ENCODE results near the gene CPNE2. TPM values are rescaled to one million over a fixed set of nuclear protein-coding genes. Genes with fewer than 3 reads are reported as not detected.
A peak's percentile ranks its signal among the peaks of the same experiment; 100 is the strongest.

Gene CPNE2
- total and polyA plus RNA-seq, 12 donors, result 9.6 to 43.6 (median 17.1) TPM

DNA sequence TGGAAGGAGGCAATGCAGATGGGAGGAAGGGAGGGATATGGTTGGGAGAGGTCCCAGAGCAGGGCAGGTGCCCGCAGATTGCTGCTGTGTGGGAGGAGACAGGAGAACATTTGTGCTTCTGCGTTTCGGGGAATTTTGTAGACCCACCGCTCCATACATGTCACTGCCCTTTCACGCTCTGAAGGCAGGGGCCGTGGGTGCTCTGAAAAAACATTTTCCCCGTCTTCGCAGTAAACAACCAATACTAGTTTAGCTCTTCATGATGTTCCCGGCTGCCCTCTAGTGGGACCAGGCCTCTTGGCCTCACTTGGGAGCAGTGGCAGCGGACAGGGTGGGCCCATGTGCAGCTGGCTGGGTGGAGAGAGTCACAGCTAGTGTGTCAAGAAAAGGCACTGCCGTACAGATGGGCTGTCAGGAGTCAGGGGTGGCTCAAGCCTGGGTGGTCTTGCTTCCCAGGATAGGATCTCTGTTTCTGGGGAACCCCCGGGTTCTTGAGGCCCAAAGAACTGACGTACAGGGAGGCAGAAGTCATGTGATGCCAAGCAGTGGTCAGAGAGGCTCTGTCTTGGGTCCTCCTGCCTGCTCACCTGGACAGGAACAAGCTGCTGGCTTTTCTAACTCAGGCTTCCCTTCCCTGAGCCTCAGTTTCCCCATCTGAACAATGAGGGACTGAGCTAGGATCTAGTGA, 46.5 kb upstream of the CPNE2 start:
- Histone ChIP-seq H3K36me3 (replicated peaks in 1 of 2) (peaks cover 0 to 5% of the 10 kb centered on the region in 2 donors), H3K4me1 (replicated peaks in 1 of 2) (peaks cover 0 to 12% of the 10 kb centered on the region in 2 donors), H3K9me3 (replicated peaks in 1 of 3) (no peaks in the 10 kb centered on the region), H3K4me3 (no peak overlapping the region), H3K27me3 (no peaks in the 10 kb centered on the region), H3K27ac (no peak overlapping the region)
- TF ChIP-seq, protein P1, sequence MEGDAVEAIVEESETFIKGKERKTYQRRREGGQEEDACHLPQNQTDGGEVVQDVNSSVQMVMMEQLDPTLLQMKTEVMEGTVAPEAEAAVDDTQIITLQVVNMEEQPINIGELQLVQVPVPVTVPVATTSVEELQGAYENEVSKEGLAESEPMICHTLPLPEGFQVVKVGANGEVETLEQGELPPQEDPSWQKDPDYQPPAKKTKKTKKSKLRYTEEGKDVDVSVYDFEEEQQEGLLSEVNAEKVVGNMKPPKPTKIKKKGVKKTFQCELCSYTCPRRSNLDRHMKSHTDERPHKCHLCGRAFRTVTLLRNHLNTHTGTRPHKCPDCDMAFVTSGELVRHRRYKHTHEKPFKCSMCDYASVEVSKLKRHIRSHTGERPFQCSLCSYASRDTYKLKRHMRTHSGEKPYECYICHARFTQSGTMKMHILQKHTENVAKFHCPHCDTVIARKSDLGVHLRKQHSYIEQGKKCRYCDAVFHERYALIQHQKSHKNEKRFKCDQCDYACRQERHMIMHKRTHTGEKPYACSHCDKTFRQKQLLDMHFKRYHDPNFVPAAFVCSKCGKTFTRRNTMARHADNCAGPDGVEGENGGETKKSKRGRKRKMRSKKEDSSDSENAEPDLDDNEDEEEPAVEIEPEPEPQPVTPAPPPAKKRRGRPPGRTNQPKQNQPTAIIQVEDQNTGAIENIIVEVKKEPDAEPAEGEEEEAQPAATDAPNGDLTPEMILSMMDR (IDR thresholded peaks at IDR 0.05), result peak in 5 of 6 experiments; percentile 19 to 52 (median 43)
- no peak for TF ChIP-seq POLR2A (IDR thresholded peaks at IDR 0.05)
- peak in 5 of 7 donors; percentile 29 to 81 (median 40) for DNase-seq
- intact Hi-C loops (cut with DNase I), result loop anchor here in 1 of 2 donors (10.0 kb wide), 1 partner anchor 181 kb away; the partner anchor contains the start of gene SLC12A3
- 60 to 75% (median 69%) methylated on average over 11 to 13 of the region's 13 CpGs for WGBS, 4 donors

DNA sequence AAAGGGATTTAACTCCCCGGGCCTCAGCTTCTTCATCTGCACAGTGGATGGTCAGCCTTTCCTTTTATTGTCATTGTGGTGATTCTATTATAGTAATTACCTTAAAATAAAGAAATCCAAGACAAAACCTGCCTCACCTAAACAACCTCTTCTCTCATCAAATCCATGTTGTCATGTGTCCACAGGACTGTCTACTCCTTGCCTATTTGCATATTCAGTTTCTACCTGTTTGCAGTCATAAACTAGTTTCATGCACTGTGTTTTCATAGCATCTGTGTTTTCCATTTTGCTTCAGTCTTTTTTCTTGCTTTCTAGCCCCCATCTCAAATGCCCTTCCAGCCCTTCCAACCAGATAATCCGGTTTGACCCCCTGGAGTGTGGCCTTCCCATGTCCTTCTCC, 44.3 kb upstream of the CPNE2 start:
- Histone ChIP-seq H3K36me3 (replicated peaks in 1 of 2) (peaks cover 0 to 5% of the 10 kb centered on the region in 2 donors), H3K9me3 (replicated peaks in 1 of 3) (no peaks in the 10 kb centered on the region), H3K27me3 (no peaks in the 10 kb centered on the region), H3K27ac (no peak overlapping the region), H3K4me3 (no peak overlapping the region), H3K4me1 (replicated peaks in 1 of 2) (no peaks in the 10 kb centered on the region)
- DNase-seq, result no peak
- TF ChIP-seq POLR2A (IDR thresholded peaks at IDR 0.05), result no peak
- TF ChIP-seq, protein P1 (IDR thresholded peaks at IDR 0.05), result no peak
- intact Hi-C loops (cut with DNase I), result loop anchor here in 1 of 2 donors (10.0 kb wide), 1 partner anchor 183 kb away; the partner anchor contains the start of gene SLC12A3
- WGBS, 4 donors, result 74 to 100% (median 90%) methylated on average over 2 of the region's 2 CpGs

DNA sequence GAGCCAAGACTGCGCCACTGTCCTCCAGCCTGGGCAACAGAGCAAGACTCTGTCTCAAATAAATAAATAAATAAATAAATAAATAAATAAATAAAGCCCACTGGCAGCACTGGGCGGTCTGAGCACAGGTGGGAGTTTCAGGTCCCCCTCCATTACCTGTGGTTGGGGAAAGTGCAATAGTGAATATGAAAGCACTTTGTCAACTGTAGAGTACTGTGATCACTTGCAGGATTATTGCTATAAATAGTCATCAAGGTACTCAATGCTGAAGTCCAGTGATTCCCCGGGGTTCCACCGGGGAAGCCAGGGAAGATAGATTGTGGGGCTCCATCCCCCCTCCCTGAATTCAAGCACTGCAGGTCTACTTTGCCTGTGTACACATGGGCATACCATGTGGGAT, 42.7 kb upstream of the CPNE2 start:
- no peaks in the 10 kb centered on the region for H3K9me3 ChIP-seq (replicated peaks in 1 of 3)
- H3K27me3 ChIP-seq, result no peaks in the 10 kb centered on the region
- no peak for TF ChIP-seq POLR2A (IDR thresholded peaks at IDR 0.05)
- TF ChIP-seq, protein P1 (IDR thresholded peaks at IDR 0.05), result no peak
- DNase-seq, result no peak
- H3K36me3 ChIP-seq (replicated peaks in 1 of 2), result peaks cover 0 to 6% of the 10 kb centered on the region in 2 donors
- no peak overlapping the region for H3K27ac ChIP-seq
- H3K4me1 ChIP-seq (replicated peaks in 1 of 2), result no peaks in the 10 kb centered on the region
- intact Hi-C loops (cut with DNase I), result loop anchor here (10.0 kb wide), 1 partner anchor 185 kb away; the partner anchor contains the start of gene SLC12A3 (in 2 of the 2)
- no peak overlapping the region for H3K4me3 ChIP-seq
- WGBS, 4 donors, result 89 to 99% (median 93%) methylated on average over 4 of the region's 4 CpGs

DNA sequence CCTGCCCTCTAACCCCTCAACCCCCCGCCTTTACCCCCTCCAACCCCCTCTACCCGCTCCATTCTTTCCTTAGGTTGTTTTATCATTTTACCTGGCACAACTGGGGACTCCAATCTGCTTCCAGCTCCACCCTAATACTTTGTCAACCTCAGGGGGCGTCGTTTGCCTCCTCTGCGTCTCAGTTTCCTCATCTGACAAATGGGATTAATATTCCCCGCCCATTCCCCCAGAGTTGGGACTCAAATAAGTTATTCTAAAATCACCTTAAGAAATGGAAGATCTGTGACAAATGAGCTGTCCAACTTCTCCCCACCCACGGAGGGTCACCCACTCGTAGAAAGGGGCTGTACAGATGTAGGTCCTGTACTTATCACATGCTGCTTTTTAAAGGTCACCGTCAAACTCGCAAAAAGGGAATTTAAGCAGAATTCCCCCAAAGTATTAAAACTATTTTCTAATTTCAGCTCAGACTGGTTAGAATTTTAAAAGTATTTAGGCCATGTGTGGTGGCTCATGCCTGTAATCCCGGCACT, 40.6 kb upstream of the CPNE2 start:
- no peak overlapping the region for H3K27ac ChIP-seq
- H3K36me3 ChIP-seq (replicated peaks in 1 of 2), result peaks cover 0 to 17% of the 10 kb centered on the region in 2 donors
- no peak for DNase-seq
- H3K4me1 ChIP-seq (replicated peaks in 1 of 2), result no peaks in the 10 kb centered on the region
- intact Hi-C loops (cut with DNase I), result loop anchor here in 1 of 2 donors (10.0 kb wide), 1 partner anchor 187 kb away; the partner anchor contains the start of gene SLC12A3
- no peak overlapping the region for H3K4me3 ChIP-seq
- 90 to 93% (median 92%) methylated on average over 11 of the region's 11 CpGs for WGBS, 4 donors
- H3K27me3 ChIP-seq, result no peaks in the 10 kb centered on the region
- H3K9me3 ChIP-seq (replicated peaks in 1 of 3), result no peaks in the 10 kb centered on the region
- no peak for TF ChIP-seq POLR2A (IDR thresholded peaks at IDR 0.05)
